Keratinocyte (primary cell): ENCODE measurements around the gene HDGFL2. TPM values are rescaled to one million over a fixed set of nuclear protein-coding genes. Genes with fewer than 3 reads are reported as not detected.

Experiments used
- DNase-seq: peaks from one replicate; pipeline ENCODE4 v3.0.0-alpha.2; 2011; ENCODE audit warnings: low read depth, missing footprints, low spot score
- FAIRE-seq: peaks from 2 replicates; lab custom pipeline; 2011; peaks lifted over from hg19 to GRCh38; lab: Jason Lieb, UNC
- H2AFZ ChIP-seq: 2 replicates; pipeline ENCODE4 v1.6.0; 2012; ENCODE audit warnings: low read length, control low read depth, inconsistent platforms; ENCODE audit not compliant: control insufficient read depth
- H3K27ac ChIP-seq: 2 replicates; pipeline ENCODE4 v1.5.1; 2011; ENCODE audit warnings: low read length; ENCODE audit not compliant: control insufficient read depth, insufficient read depth
- H3K27me3 ChIP-seq: 3 replicates; pipeline ENCODE4 v1.6.0; 2011; ENCODE audit warnings: low read length; ENCODE audit not compliant: control insufficient read depth, insufficient read depth; ENCODE audit errors: extremely low read depth
- H3K36me3 ChIP-seq, 2 experiments: 2 replicates in 1 of 2; 3 replicates in 1 of 2; pipeline ENCODE4 v1.5.1; 2011; ENCODE audit warnings: low read length in 2 of 2, mild to moderate bottlenecking in 1 of 2; ENCODE audit not compliant: control insufficient read depth in 2 of 2, insufficient read depth in 2 of 2; ENCODE audit errors: extremely low read depth in 1 of 2
- H3K4me1 ChIP-seq: 3 replicates; pipeline ENCODE4 v1.5.1; 2011; ENCODE audit warnings: low read length; ENCODE audit not compliant: control insufficient read depth, insufficient read depth; ENCODE audit errors: extremely low read depth
- H3K4me2 ChIP-seq: 3 replicates; pipeline ENCODE4 v1.6.0; 2011; ENCODE audit warnings: low read depth, low read length; ENCODE audit not compliant: control insufficient read depth, insufficient read depth; ENCODE audit errors: extremely low read depth
- H3K4me3 ChIP-seq, 3 experiments: fragments of 200-600 bp in 1 of 3; sonication (generic) in 1 of 3; 2 replicates in 2 of 3; 3 replicates in 1 of 3; pipeline ENCODE4 v1.5.1; 2011 to 2016; ENCODE audit warnings: low read length in 3 of 3, mild to moderate bottlenecking in 3 of 3, control low read depth in 2 of 3, inconsistent platforms in 1 of 3, low read depth in 1 of 3, mixed read lengths in 1 of 3, mixed run types in 1 of 3, moderate library complexity in 1 of 3; ENCODE audit not compliant: control insufficient read depth in 2 of 3, insufficient read depth in 2 of 3; ENCODE audit errors: extremely low read depth in 1 of 3
- H3K79me2 ChIP-seq: 2 replicates; pipeline ENCODE4 v1.6.0; 2012; ENCODE audit warnings: low read length; ENCODE audit not compliant: control insufficient read depth, insufficient read depth
- H3K9ac ChIP-seq: 3 replicates; pipeline ENCODE4 v1.6.0; 2011; ENCODE audit warnings: low read length; ENCODE audit not compliant: control insufficient read depth, insufficient read depth; ENCODE audit errors: extremely low read depth
- H3K9me1 ChIP-seq: 3 replicates; pipeline ENCODE4 v1.6.0; 2011; ENCODE audit warnings: low read length; ENCODE audit not compliant: control insufficient read depth, insufficient read depth; ENCODE audit errors: extremely low read depth
- H3K9me3 ChIP-seq: 2 replicates; pipeline ENCODE4 v1.5.1; 2012; ENCODE audit warnings: low read depth, low read length; ENCODE audit not compliant: control insufficient read depth
- H4K20me1 ChIP-seq: 3 replicates; pipeline ENCODE4 v1.6.0; 2011; ENCODE audit warnings: low read length; ENCODE audit not compliant: control insufficient read depth, insufficient read depth; ENCODE audit errors: extremely low read depth
- CTCF ChIP-seq, 3 experiments: IDR thresholded peaks in 1 of 3; conservative IDR thresholded peaks in 1 of 3; optimal IDR thresholded peaks in 1 of 3; 2 replicates in 2 of 3; 3 replicates in 1 of 3; pipeline versions ENCODE3 to v1.5.1; 2011; ENCODE audit warnings: low read length in 3 of 3, mild to moderate bottlenecking in 3 of 3, moderate library complexity in 2 of 3, control low read depth in 1 of 3, inconsistent platforms in 1 of 3; ENCODE audit not compliant: insufficient read depth in 2 of 3; ENCODE audit errors: extremely low read depth in 1 of 3
- EZH2 ChIP-seq: IDR thresholded peaks from one replicate; pipeline ENCODE4 v1.6.1; 2012; ENCODE audit warnings: inconsistent platforms, mild to moderate bottlenecking, low read length, moderate library complexity
- dilution Hi-C: fragments of 300-500 bp; cut with MboI; formaldehyde crosslinking; loops from one replicate; pipeline ENCODE4 v1.7.0; 2020; ENCODE audit warnings: low sequenced_read_pairs; ENCODE audit not compliant: extremely low pct_ligation_motif_present
- polyA plus RNA-seq, 5 experiments: library from polyadenylated mRNA; depleted of rRNA in 3 of 5; stranded (reverse) in 3 of 5; stranded (forward) in 1 of 5; unstranded in 1 of 5; fragments of >200 nt; gene quantifications; 1 replicate in 1 of 5; 2 replicates in 3 of 5; 3 replicates in 1 of 5; pipeline versions ENCODE4 v1.2.1 to v1.2.3, GENCODE V29; 2011 to 2012; ENCODE audit warnings: missing spikeins in 2 of 5, low read depth in 1 of 5, low replicate concordance in 1 of 5

The HDGFL2 gene
- polyA plus RNA-seq, 1 donor (not counting 4 experiments of a cell fraction or from before 2014, with no cell fraction given): 19.5 TPM

DNA sequence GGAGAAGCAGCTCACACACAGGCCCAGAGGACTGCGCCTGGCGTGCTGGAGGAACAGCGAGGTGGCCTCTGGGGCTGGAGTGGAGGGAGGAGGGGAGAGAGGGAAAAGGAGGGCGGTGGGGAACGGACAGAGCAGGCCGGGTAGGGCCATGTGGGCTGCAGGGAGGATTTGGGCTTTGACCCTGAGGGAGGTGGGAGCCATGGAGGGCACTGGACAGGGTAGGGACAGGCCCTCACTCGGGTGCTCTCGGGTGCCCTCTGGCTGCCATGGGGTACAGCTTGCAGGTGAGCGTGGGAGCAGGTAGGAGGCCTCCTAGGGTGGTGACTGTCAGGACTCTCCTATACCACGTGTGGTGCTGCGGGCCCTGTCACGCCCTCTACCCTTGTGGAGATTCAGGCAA lies 23.4 kb downstream of the HDGFL2 start:
- H3K36me3 ChIP-seq: peaks cover 11 to 19% of the 10 kb centered on the region in 2 experiments
- no peak overlapping the region for H3K4me2 ChIP-seq
- peak; percentile 84 to 91 (median 86) for TF ChIP-seq CTCF (optimal IDR thresholded peaks at IDR 0.05 in 1 of 3, IDR thresholded peaks at IDR 0.05 in 1 of 3, conservative IDR thresholded peaks at IDR 0.05 in 1 of 3; ENCODE audit: extremely low read depth in 1 of 3, insufficient read depth in 2 of 3, low read length in 3 of 3)
- TF ChIP-seq EZH2: no peak
- H2AFZ ChIP-seq: no peak overlapping the region
- H3K9me3 ChIP-seq: no peaks in the 10 kb centered on the region
- no peaks in the 10 kb centered on the region for H3K27me3 ChIP-seq
- no peaks in the 10 kb centered on the region for H3K4me1 ChIP-seq
- H4K20me1 ChIP-seq: no peaks in the 10 kb centered on the region
- DNase-seq: no peak
- H3K27ac ChIP-seq: no peak overlapping the region
- H3K79me2 ChIP-seq: no peaks in the 10 kb centered on the region
- peak; percentile 60 for FAIRE-seq
- H3K4me3 ChIP-seq: no peak overlapping the region
- dilution Hi-C loops: no loop called here
- no peak overlapping the region for H3K9ac ChIP-seq
- no peaks in the 10 kb centered on the region for H3K9me1 ChIP-seq

GRCh38 chr19:4496304-4496703 lies 24.2 kb downstream of the HDGFL2 start:
- Histone ChIP-seq H3K27me3 (no peaks in the 10 kb centered on the region), H3K9ac (no peak overlapping the region), H3K9me1 (no peaks in the 10 kb centered on the region), H3K36me3 (peaks cover 13 to 19% of the 10 kb centered on the region in 2 experiments), H3K4me1 (no peaks in the 10 kb centered on the region), H3K27ac (no peak overlapping the region), H3K4me2 (no peak overlapping the region), H4K20me1 (no peaks in the 10 kb centered on the region), H3K79me2 (no peaks in the 10 kb centered on the region), H3K9me3 (no peaks in the 10 kb centered on the region), H2AFZ (no peak overlapping the region), H3K4me3 (no peak overlapping the region)
- no peak for DNase-seq
- no peak for FAIRE-seq
- dilution Hi-C loops: no loop called here
- TF ChIP-seq CTCF (optimal IDR thresholded peaks at IDR 0.05 in 1 of 3, IDR thresholded peaks at IDR 0.05 in 1 of 3, conservative IDR thresholded peaks at IDR 0.05 in 1 of 3; ENCODE audit: extremely low read depth in 1 of 3, insufficient read depth in 2 of 3, low read length in 3 of 3): no peak
- TF ChIP-seq EZH2: no peak
